ENCODE measurements around the gene BCL2.

The BCL2 gene

GRCh38 chr18:63288311-63288710 is 31.3 kb downstream of the BCL2 start:
- DNase-seq (ENCODE audit: low spot score) = no peak
- in situ Hi-C loops (cut with MboI; ENCODE audit: low sequenced_read_pairs, unreplicated experiment) = no loop called here

GRCh38 chr18:63287691-63288220 is 31.8 kb downstream of the BCL2 start:
- DNase-seq (ENCODE audit: low spot score) = no peak
- in situ Hi-C loops (cut with MboI; ENCODE audit: low sequenced_read_pairs, unreplicated experiment) = no loop called here
- TF ChIP-seq, protein P1, sequence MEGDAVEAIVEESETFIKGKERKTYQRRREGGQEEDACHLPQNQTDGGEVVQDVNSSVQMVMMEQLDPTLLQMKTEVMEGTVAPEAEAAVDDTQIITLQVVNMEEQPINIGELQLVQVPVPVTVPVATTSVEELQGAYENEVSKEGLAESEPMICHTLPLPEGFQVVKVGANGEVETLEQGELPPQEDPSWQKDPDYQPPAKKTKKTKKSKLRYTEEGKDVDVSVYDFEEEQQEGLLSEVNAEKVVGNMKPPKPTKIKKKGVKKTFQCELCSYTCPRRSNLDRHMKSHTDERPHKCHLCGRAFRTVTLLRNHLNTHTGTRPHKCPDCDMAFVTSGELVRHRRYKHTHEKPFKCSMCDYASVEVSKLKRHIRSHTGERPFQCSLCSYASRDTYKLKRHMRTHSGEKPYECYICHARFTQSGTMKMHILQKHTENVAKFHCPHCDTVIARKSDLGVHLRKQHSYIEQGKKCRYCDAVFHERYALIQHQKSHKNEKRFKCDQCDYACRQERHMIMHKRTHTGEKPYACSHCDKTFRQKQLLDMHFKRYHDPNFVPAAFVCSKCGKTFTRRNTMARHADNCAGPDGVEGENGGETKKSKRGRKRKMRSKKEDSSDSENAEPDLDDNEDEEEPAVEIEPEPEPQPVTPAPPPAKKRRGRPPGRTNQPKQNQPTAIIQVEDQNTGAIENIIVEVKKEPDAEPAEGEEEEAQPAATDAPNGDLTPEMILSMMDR (IDR thresholded peaks at IDR 0.05; ENCODE audit: borderline replicate concordance, control extremely low read depth, extremely low read depth, insufficient read depth, missing control alignments) = no peak

More at GRCh38 chr18:63288311-63288710, 31.3 kb downstream of the BCL2 start:
- TF ChIP-seq, protein P1 (IDR thresholded peaks at IDR 0.05; ENCODE audit: borderline replicate concordance, control extremely low read depth, extremely low read depth, insufficient read depth, missing control alignments) = no peak

GRCh38 chr18:63286926-63287325 is 32.6 kb downstream of the BCL2 start:
- DNase-seq (ENCODE audit: low spot score) = no peak
- TF ChIP-seq, protein P1 (IDR thresholded peaks at IDR 0.05; ENCODE audit: borderline replicate concordance, control extremely low read depth, extremely low read depth, insufficient read depth, missing control alignments) = no peak
- in situ Hi-C loops (cut with MboI; ENCODE audit: low sequenced_read_pairs, unreplicated experiment) = no loop called here

DNA sequence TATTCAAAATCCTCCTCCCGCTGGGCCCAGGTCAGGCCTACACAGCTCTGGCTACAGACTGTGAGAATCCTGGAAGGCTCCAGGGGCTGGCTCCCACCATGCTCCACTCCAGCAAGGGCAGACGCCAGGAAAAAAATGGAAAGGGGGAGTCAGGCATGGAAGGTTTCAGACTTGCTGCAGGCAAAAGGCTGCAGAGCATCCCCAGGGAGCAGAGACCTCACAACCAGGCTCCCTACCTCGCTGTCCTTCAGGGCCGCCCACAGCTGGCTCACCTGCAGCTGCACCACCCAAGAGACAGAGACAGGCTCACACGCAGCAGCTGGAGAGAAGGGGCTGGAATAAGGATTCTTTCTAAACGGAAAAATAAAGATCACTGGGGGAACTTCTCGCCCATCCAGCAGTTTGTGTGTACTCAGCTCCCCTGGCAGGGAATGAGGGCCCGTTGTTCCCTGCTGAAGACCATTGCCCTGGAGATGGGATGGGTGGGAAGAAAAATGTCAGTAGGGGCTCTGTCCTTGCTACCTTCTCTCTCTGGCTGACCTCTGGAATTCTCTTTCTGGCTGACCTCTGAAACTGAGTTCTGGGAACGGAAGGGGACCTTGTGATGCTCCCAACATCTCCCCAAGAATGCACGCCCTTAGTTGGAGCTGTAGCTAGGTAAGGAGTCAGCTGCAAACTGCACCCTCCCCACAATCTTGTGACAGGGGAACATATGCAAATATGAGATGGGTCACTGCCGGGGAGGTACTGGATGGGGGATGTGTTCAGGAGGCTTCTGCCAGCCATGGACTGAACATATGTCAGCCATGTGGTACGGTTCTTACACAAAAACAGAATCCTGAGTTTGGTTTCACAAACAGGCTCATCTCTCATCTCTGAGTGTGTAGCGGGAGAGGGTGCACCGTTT is 34.5 kb downstream of the BCL2 start:
- DNase-seq (ENCODE audit: low spot score) = peak; percentile 41

DNA sequence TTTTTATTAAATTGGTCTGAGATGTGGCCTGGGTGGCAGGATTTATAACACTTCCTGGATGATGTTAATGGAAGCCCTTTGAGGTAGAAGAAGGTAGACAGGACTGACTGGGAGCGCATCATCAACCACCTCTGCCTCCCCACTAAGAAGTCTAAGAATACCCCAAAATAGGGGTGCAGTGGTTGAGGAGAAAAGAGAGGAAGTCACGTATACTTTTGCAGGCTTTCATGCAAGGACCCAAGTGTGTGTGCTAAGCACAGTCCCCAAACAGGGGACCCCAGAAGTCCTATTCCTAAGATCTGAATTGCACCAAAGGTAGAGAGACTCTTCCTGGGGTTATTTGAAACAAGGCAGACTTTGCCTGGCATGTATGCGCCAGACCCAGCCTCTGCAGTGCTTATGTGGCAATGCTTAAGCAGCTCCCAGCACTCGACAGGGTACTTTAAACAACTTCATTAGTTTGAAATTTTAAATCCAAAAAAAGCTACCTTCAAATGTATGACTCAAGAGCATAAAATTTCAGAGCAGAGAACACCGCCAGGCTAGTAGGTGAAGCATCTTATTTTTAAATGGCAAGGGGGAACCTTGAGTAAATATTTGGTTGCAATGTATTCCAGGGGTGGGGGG is 35.3 kb downstream of the BCL2 start:
- in situ Hi-C loops (cut with MboI; ENCODE audit: low sequenced_read_pairs, unreplicated experiment) = no loop called here
- DNase-seq (ENCODE audit: low spot score) = no peak
- TF ChIP-seq, protein P1 (IDR thresholded peaks at IDR 0.05; ENCODE audit: borderline replicate concordance, control extremely low read depth, extremely low read depth, insufficient read depth, missing control alignments) = no peak

More for the DNA sequence above, 34.5 kb downstream of the BCL2 start:
- in situ Hi-C loops (cut with MboI; ENCODE audit: low sequenced_read_pairs, unreplicated experiment) = no loop called here
- TF ChIP-seq, protein P1 (IDR thresholded peaks at IDR 0.05; ENCODE audit: borderline replicate concordance, control extremely low read depth, extremely low read depth, insufficient read depth, missing control alignments) = no peak

DNA sequence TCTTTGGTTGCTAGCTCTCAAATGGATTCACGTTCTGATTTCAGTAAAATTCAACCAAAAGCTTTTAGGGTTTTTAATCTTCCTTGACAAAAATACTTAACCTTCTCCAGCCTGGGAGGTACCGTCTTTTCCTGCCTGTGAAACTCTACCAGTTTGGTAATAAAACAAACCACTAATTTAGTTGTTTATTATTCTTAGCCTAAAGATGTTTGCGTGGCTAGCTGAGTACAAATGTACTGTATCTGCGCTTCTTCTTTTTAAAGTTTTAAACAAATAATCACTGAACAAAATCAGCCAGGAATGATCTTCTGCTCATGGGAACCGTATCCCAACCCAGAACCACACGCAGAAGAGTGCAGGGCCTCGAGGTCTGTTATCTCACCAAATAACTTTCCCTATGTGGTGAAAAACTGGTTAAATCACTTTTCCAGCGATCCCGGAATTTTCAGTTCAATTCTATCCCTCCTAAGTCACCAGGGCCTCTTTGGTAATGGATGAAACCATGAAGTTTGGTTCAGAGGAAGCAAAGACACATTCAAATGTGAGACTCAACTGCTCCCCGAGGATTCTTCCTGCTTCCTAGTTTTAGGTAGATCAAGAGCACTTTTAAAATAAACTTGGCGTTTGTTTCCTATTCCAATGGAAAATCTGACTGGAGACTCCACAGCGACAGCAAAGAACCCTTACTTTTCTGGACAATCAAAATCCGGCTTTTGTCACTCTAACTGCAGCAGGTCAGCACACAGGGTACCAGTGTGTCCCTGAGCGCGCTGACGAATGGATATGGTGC is 36.1 kb downstream of the BCL2 start:
- no peak for DNase-seq (ENCODE audit: low spot score)
- TF ChIP-seq, protein P1 (IDR thresholded peaks at IDR 0.05; ENCODE audit: borderline replicate concordance, control extremely low read depth, extremely low read depth, insufficient read depth, missing control alignments) = no peak
- in situ Hi-C loops (cut with MboI; ENCODE audit: low sequenced_read_pairs, unreplicated experiment) = no loop called here
